SKM-1 (cell line): ENCODE measurements around the gene CCDC81.

Experiments
- DNase-seq: peaks from one replicate; lab custom pipeline; 2025; ENCODE audit not compliant: unreplicated experiment; lab: John Stamatoyannopoulos, UW

CCDC81 gene

DNA sequence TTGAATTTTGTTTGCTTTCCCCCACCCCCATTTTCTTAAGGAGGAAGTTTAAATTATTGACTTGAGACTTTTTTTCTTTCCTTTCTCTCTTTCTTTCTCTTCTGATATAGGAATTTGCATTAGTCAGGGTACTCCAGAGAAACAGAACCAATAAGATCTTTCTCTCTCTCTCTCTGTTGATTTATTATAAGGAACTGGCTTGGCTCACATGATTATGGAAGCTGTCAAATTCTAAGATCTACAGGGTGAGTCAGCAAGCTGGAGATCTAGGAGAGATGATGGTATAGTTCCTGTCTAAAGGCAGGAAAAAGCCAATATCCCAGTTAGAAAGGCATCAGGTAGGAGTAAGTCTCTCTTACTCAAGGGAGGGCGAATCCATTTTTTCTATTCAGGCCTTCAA is 64.0 kb downstream of the CCDC81 start:
- no peak for DNase-seq

DNA sequence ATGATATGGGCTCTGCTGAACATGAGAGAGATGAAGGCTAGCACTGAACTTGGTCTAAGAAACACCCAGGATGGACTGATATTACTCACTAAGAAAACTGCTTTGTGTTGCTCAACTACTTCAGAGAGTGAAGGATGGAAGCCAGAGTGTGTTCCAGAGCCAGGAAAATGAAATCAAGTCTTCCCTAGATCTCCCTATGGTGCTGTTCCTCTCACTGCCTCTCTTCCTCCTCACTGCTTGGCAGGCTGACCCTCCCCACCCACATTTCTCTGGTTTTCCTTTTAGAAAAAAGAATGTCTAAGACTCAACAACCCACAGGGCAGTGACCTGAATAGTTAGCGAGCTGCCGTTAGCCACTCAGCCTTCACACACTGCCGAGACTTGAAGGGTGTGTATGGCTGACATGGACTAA is 65.6 kb downstream of the CCDC81 start:
- DNase-seq, result no peak

DNA sequence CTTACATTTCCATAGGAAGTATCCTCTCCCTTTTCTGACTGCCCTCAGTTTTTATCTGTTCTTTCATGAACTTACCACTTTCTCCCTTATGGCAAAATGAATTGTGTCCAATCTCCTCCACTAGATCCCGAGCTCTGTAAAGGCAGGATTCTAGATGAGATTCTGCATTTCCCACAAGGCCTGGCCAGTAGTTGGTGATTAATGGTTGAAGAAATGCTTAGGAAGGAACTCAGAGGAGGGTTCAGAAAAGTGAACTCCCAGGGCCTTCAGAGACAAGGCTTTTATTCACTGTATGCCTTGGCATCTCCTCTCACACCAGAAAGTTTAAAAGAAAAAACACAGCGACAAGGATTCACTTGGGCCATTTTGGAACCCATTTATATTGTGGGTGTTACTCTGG is 66.2 kb downstream of the CCDC81 start:
- DNase-seq, result no peak

DNA sequence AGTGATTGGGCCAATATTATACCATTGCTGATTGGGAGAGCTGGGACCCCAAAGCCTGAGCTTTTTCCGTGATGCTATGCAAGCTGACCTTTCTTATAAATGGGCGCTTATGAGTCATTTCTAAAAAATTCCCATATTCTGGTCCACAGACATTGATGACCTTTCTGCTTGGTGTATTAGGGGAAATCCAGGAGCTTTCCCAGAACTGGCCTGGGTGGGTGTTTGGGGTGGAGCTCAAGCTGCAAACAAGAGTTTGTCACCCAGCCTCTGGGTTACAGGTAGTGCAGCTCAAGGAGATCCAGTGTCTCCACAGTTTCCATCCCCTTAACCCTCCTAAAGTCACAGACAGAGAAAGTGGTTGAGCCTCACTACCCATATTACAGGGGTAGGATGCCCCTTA is 67.7 kb downstream of the CCDC81 start:
- DNase-seq, result no peak

DNA sequence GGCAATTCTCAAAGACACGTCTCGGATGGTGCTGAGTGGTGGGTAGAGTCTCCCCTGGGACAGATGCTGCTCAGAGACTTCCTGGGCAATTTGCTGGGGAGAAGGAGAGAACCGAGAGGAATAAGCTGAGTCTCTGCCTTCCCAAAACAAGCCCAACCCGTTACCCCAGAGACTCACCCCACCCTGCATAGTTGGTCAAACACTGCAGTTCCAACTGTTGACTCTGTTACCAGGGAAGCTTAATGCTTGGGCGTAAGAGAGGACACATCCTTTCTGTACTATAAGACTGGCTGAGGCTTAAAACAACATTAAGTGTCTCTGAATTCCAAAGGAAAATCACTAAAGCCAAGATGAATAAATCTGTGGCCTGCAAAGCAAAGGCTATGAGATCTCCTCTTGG is 68.1 kb downstream of the CCDC81 start:
- DNase-seq, result no peak

DNA sequence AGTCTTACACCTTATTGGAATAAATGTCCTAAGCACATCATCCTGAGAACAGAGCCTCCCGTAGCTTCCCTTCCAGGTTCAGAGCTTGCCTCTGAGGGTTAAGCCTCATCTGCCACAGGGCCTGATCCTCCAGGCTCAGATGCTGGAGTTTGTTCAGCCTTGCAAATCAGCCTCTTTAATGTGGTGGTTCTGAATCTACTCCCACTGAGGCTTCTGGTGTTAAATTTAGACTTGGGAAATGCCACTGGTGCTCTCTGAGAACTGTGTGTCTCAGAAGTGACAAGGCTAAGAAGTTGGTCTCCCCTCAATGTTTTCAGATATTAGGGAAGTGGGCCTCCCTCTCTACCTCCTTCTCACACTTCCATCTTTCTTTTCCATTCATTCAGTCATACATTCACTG is 68.7 kb downstream of the CCDC81 start:
- DNase-seq, result no peak

DNA sequence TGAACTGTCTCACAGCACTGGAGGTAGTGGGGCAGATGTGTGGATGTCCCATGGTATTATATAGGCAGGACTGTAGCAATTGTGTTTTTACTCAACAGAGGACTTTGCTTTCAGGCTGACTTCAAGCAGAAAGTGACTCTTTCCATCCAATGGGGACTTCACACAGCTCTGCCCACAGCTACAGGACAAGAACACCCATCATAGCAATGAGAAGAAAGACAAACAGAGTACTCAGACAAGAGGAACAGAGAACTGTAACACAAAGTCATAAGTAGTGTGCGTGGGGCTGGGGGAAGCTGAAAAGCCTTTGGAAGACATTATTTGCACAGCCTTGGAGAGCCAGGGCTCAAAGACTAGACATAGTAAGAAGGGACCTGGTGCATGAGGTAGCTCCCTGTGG is 70.3 kb downstream of the CCDC81 start:
- no peak for DNase-seq

DNA sequence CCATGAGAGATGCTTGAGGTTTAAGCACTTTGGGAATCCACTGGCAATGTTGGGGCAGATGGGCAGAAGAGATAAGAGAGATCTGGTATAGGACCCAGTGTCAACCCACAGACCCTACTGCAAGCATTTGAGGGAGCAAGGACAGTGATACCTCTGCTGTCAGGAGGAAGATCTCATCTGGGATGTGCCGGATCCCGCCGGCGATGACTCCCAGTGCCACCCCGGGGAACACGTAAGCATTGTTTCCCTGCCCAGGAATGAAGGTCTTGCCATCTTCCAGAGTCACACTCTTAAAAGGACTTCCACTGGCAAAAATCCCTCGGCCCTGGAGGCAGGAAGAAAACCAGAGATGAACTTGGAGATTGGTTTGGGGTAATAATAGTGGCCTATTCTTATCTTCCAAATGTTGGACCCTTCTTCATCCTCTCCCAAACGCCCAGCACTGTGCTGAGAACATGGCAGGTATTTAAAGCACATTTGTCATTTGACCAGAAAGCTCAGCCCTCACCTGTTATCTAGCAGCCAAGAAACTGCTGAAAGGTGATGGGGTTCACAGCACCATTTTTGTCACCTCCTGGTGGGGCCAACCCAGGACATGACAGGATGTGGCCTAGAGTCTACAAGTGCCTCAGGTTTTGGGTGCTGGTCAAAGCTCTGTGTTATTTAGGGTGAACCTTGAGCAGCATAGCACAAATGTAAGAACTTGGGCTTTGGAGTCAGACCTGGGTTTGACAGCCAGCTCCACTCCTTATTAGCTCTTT is 71.7 kb downstream of the CCDC81 start:
- no peak for DNase-seq

DNA sequence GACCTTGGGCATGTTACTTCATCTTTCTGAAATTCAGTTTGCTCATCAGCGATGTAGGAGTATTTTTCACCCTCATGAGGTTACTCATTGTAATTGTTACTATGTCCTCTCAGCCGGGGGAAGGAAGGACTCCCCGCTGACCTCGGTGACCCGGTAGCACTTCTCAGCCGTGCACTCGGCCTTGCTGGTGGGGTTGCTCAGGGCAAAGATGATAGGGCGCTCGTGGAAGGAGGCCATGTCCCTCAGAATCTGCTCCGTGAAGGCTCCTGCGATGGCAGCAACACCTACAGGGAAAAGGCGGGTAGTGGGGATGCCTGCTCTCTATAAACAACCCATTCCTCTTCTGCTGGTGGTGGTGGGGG is 72.2 kb downstream of the CCDC81 start:
- DNase-seq, result no peak

DNA sequence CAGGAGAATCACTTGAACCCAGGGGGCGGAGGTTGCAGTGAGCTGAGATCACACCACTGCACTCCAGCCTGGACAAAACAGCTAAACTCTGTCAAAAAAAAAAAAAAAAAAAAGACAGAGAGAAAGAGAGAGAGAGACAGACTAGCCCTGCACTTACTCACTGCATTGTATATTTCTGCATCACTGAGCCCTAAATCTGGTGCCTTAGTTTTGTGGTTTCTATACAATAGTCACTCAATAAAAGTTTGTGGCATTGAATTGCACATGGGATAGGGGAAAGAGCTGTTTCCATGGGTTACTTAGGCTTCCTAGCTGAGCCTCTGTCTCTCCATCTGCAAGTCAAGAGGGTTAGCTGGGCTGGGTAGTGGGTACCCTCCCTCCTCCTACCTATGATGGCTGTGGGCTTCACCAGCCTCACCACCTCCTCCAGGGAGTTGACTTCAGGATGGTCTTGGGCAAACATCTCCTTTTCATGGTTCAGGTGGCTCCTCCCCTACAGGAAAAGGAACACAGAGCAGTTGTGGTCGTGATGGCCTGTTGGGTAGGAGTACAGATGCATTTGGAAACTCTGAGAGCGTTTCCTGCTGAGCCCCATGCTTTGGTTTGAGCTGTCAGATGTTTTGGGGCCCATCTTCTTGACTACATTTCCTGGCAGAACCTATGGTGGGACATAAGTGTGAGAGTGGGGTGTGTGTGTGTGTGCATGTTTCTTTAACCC is 73.2 kb downstream of the CCDC81 start:
- DNase-seq, result no peak

DNA sequence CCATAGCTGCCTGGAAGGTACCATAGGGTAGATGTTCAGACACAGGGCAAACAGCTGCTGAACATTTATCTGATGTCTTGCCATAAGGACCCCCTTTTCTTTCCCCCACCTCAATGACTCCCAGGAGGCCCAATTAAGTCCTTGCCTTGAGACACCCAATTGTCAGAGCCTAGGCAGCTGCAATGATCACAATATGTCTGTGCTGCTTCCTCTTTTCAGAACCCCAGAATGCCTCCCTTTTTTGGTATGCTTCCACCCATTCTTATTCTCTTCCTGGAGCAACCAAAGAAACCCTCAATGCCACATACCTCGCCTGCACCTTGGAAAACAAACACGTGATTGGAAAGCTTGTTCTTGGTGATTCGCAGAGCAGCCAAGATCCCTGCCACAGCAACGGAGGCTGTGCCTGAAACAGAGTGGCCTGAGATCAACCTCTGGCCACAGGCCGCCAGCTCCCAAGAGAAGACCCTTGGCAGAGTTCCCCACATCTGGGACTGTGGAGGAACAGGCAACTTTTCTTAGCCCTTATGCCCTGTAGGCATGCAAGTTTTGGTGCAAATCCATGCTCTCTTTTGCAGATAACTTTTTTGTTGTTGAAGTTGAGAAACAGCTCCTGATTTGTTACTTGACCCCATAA is 75.4 kb downstream of the CCDC81 start:
- peak; percentile 5 for DNase-seq

DNA sequence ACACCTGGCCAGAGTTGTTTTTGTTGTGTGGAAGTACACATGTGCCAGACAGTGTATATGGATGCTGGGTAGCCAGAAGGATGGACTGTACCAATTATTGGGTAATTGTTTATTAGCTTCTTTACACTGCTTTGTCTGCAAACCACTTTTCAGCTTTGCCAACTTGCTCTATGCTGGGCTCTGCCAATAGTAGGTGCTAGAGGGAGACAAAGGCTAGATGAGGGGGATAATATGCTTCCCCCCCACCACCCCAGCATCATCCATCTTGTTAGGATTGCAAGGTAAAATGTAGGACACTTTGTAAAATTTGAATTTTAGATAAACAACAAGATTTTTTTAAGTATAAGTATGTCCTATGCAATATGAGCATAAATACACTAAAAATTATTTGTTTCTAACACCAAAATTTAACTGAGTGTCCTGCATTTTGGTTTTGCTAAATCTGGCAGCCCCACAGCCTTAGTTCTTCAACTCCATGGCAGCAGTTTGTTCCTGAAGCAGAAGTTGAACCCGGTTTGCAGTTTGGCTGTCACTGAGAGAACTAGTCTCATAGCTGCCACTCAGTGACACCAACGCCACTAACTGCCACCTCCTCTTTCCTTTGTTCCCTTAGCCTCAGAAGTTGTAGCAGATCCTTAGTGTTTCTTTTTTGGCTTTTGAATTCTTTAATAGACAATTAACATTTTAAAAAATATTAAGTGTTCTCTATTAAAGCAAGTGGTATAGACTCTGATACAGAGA is 78.8 kb downstream of the CCDC81 start:
- DNase-seq, result no peak

DNA sequence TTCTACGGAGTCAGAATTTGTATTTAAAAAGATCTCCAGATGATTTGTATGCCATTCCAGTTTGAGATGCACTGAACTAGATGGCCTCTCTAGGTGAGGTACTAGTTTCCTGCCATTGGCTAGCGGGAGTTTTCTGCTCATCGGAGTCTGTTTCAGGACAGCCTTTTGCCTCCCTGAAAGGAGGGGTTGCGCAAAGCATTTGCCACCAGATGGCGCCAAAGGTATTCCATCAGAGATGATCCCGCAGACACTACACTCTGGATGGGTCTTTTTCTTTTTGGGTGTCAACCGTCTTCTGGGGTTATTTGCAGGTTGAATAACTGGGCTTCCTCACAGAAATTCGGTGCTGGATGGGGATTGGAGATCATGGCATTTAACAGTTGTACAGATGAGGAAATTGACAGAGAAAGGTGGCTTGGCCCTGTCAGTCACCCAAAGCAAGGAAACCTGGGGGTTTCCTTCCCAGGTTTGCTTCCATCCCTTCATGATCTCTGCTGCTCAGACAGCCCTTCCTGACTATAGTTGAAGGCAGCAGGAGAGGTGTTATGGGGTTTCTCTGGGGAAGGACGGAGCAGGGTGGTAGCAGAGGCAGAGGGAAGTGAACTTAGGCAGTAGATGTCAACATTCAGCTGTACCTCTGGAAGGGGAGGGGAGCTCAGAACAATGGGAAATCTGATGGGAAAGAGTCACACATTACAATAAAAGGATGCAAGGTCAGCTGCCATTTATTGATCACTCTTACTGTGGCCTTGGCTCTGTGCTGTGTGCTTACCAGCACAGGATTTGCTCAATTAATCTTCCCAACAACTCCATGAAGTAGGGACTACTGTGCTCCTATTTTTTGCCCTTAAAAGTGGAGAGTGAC is 81.6 kb downstream of the CCDC81 start:
- DNase-seq, result peak; percentile 45

DNA sequence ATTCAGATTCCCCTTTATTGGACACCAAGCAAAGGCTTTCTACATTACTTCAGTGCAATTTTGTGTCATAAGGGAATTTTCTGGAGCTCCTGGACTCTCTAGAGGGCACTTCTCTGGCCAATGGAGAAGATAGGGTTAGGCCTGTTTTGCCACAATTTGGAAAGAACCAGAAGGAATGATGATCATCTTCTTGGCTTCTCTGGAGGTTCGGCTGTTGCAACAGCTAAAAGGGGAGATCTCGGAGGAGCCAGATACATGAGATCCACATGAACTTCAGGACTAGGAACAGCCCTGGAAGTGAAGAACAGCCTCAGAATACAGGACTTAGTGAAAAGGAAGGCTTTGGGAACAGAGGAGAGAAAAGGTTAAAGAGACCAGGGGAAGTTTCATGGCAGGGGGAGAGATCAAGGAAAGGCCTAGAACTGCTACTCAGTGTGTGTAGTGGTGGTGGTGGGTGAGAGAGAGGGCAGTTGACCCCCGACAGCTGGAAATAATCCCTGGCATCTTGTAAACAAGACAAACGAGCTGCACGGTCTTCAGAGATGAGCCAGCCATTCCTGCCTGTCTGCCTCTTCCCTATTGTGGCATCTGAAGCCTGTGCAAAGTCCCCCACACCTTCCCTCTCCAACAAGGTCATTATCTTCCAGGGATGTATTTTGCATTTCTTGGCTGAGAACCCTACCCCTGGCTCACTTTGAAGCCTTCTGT is 83.8 kb downstream of the CCDC81 start:
- DNase-seq, result no peak

DNA sequence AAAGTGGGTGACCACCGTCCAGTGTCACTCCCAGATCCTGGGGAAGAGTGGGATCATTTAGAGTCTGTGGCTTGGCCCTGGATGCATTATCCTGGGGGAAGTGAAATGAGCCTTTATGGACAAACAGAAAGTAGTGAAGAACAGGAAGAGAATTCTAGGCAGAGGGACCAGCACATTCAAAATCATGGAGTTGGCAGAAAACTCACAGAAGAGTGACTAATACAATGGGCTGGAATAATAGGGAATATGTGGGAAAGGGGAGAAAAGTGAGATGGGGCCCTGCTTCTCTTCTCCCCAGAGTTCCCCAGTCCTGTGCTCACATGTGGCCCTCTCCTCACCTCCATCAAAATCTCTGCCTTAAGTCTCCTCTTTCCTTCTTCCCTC is 84.3 kb downstream of the CCDC81 start:
- DNase-seq, result no peak

DNA sequence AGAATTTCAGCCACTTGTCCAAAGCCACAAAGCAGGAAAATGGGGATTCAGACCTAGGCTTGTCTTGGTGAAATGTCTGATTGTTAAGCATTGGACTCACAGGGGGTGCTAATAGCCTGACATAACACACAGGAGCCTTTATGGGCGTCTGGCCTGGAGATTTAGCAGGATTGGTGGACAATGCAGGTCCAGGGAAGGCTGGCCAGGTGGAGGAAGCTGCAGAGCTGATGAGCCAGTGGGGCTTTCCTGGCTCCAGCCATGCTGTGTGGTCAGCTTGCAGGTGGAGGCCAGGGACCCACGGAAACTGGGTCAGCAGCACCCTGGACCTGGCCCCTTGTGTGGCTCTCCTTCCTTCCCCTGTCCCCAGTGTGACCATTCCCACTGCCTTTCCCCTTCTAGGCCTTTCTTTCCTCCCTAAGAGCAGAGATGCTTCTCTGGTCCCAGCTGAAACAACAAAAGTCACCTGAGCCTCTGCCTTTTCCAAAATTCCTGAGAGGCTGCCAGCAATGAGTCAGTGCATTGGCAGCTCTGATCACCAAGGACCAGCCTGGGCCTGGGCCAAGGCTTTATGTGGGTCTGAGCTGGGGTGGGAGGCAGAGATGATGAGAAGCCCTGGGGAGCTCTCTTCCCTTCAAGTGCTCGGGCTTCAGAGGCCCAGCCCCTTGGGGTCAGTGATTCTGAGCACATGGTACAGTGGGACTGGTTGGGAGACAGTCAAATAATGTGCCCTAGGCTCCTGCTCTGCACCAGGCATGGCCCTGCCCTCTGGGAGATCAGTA is 85.2 kb downstream of the CCDC81 start:
- no peak for DNase-seq

DNA sequence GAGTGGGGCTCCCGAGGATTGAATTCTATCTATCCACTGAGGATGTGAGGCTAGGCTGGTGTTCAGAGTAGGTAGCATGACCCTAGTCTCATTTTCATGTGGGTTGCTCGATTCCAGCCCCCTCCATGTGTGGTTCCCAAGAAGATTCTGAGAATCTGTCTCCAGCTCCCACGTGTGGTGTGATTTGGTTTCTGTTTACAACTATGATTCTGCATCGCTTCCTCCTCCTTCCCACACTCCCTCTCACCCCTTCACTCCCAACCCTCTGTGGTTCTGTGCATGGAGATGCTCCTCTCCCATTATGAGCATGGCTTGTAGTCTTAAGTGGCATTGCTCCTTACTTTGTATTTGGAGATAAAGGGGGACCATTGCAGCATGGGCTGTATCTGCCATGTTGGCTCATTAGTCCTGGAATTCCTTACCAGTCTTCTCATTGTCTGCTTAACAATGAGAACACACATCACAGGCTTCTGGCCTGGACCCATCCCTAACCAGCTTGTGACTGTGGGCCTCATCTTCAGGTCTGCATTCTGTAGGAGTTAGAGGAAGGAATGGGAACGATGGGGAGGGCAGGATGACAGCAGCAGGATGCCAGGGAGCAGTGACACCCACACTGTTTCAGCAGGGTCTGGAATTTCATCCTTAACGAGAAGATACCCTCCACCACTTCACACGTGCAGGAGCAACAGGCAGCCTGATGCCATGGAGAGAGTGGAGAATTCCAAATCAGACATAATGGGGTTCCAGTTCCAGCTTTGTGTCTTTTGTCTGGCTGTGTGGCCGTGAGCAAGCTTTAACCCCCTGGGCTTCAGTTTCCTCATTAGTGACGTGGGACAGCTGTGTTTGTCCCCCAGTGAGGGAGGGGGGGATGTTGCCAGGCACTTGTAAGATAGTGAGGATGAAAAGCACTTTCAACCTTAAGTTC is 86.0 kb downstream of the CCDC81 start:
- no peak for DNase-seq

DNA sequence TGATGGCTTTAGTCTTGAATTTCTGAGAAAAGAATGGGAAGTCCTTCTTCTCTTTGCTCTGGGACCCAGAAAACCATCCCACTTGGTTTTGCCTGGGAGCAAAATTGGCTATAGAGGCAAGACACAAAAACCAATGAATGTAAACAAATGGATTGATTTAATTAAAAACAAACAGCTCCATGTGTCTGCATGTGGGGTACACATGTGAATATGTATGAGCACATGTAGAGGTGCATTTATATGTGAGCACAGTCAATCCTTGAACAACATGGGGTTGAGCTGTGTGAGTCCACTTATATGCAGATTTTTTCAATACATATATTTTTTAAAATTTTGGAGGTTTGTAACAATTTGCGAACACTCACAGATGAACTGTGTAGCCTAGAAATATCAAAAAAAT is 87.2 kb downstream of the CCDC81 start:
- no peak for DNase-seq
